Neural progenitor cell (in vitro differentiated cells): Measurements from ENCODE around the gene SNAI3.

Experiments used
- CTCF ChIP-seq: fragments of 200-600 bp; sonication (generic); IDR thresholded peaks from 2 replicates; pipeline ENCODE4 v1.5.1; 2017; ENCODE audit warnings: antibody characterized with exemption, mild to moderate bottlenecking
- EZH2 ChIP-seq: fragments of 200-600 bp; sonication (generic); IDR thresholded peaks from 2 replicates; pipeline ENCODE4 v1.6.1; 2017; ENCODE audit warnings: antibody characterized with exemption, mild to moderate bottlenecking, moderate library complexity

GRCh38 chr16:88681709-88682451, 4.4 kb downstream of the SNAI3 start:
- TF ChIP-seq CTCF = no peak
- TF ChIP-seq EZH2 = no peak
